Right lobe of liver (tissue), 4 donors: ENCODE measurements around the gene NFKBIZ.

Experiments used
- POLR2A ChIP-seq: fragments of 450-650 bp; IDR thresholded peaks from one replicate; pipeline ENCODE4 v1.6.1; 2017; ENCODE audit warnings: antibody characterized with exemption, mild to moderate bottlenecking
- TF ChIP-seq, protein P1 (sequence below), 4 donors: fragments of 200-600 bp in 3 of 4; fragments of 450-650 bp in 1 of 4; IDR thresholded peaks; one replicate each; pipeline versions ENCODE4 v1.5.1 to v1.8.0; 2016 to 2022; ENCODE audit warnings: antibody characterized with exemption in 4 of 4, mild to moderate bottlenecking in 2 of 4
- donor health status: DM: no; HTN: no; CAD: no.
- donor health status: DM: no; HTN: no; CAD: no.
- donor health status: DM: no; HTN: yes; CAD: no.

DNA sequence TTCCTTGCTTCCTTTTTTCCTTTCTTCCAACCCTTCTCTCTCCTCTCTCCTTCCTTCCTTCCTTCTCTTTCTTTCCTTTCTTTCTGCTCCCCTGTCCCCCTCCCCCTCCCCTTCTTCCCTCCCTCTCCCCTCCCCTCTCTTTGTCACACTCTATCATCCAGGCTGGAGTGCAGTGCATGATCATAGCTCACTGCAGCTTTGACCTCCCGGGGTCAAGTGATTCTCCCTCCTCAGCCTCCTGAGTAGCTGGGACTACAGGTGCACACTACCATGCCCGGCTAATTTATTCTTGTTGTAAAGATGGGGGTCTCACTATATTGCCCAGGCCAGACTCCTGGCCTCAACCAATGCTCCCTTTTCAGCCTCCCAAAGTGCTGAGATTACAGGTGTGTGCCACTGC, 18.7 kb downstream of the NFKBIZ start:
- TF ChIP-seq, protein P1, sequence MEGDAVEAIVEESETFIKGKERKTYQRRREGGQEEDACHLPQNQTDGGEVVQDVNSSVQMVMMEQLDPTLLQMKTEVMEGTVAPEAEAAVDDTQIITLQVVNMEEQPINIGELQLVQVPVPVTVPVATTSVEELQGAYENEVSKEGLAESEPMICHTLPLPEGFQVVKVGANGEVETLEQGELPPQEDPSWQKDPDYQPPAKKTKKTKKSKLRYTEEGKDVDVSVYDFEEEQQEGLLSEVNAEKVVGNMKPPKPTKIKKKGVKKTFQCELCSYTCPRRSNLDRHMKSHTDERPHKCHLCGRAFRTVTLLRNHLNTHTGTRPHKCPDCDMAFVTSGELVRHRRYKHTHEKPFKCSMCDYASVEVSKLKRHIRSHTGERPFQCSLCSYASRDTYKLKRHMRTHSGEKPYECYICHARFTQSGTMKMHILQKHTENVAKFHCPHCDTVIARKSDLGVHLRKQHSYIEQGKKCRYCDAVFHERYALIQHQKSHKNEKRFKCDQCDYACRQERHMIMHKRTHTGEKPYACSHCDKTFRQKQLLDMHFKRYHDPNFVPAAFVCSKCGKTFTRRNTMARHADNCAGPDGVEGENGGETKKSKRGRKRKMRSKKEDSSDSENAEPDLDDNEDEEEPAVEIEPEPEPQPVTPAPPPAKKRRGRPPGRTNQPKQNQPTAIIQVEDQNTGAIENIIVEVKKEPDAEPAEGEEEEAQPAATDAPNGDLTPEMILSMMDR (IDR thresholded peaks at IDR 0.05), result no peak
- no peak for TF ChIP-seq POLR2A
